Endothelial cell of umbilical vein (primary cell): Measurements from ENCODE around the gene ABAT.

ENCODE experiments used
- CTCF ChIP-seq, 2 donors: IDR thresholded peaks; 1 replicate in 1 of 2; 2 replicates in 1 of 2; pipeline ENCODE4 v1.5.1; 2011; ENCODE audit warnings: low read length in 2 of 2, mild to moderate bottlenecking in 2 of 2, moderate library complexity in 2 of 2, control low read depth in 1 of 2, inconsistent platforms in 1 of 2, low read depth in 1 of 2; ENCODE audit not compliant: insufficient read depth in 1 of 2; ENCODE audit errors: extremely low read depth in 1 of 2
- EZH2 ChIP-seq: IDR thresholded peaks from 2 replicates; pipeline ENCODE4 v1.6.1; 2012; ENCODE audit warnings: borderline replicate concordance, low read depth, mild to moderate bottlenecking, moderate library complexity, low read length, inconsistent platforms; ENCODE audit not compliant: severe bottlenecking
- GATA2 ChIP-seq: IDR thresholded peaks from 2 replicates; pipeline ENCODE4 v1.7.0; 2011; ENCODE audit warnings: low read depth, mild to moderate bottlenecking, moderate library complexity, mixed read lengths, low read length; ENCODE audit not compliant: insufficient read length, insufficient read depth
- POLR2A ChIP-seq: IDR thresholded peaks from 2 replicates; pipeline ENCODE4 v1.6.1; 2012; ENCODE audit warnings: low read depth, mild to moderate bottlenecking, control low read depth, low read length

DNA sequence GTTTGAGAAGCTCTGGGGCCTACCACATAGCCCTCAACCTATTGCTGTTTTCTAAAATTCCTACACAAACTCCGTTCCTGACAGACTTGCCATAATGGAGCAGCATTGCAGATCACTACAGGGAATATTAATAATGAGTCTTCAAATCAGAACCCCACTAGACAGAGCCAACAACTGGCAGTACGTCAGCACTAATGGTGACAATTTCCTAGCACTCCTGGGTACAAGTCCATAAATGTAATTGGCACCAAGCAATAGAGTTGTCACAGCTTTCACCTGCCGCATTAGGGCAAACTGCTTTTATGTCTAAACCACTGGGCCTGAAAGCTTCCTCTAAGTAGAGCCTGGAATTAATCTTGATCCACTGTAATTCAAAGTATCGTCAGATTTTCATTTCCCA, 25.5 kb upstream of the ABAT start:
- TF ChIP-seq CTCF (IDR thresholded peaks at IDR 0.05; ENCODE audit: extremely low read depth in 1 of 2, insufficient read depth in 1 of 2, low read depth in 1 of 2, low read length in 2 of 2) (no peak), EZH2 (no peak), GATA2 (no peak), POLR2A (no peak)
